ENCODE results near the gene PITX1. TPM values are rescaled to one million over a fixed set of nuclear protein-coding genes. Genes with fewer than 3 reads are reported as not detected.
"Not testable (repeated sequence)": the region's sequence is repeated elsewhere in the genome, so short reads cannot be mapped to it uniquely, and the experiment has no call there.

PITX1 gene
- polyA plus RNA-seq, 3 donors = not detected

- no peak for DNase-seq (ENCODE audit: low read depth in 3 of 3, low spot score in 2 of 3)
Measured at GRCh38 chr5:135012033-135012588, 21.9 kb downstream of the PITX1 start.

DNA sequence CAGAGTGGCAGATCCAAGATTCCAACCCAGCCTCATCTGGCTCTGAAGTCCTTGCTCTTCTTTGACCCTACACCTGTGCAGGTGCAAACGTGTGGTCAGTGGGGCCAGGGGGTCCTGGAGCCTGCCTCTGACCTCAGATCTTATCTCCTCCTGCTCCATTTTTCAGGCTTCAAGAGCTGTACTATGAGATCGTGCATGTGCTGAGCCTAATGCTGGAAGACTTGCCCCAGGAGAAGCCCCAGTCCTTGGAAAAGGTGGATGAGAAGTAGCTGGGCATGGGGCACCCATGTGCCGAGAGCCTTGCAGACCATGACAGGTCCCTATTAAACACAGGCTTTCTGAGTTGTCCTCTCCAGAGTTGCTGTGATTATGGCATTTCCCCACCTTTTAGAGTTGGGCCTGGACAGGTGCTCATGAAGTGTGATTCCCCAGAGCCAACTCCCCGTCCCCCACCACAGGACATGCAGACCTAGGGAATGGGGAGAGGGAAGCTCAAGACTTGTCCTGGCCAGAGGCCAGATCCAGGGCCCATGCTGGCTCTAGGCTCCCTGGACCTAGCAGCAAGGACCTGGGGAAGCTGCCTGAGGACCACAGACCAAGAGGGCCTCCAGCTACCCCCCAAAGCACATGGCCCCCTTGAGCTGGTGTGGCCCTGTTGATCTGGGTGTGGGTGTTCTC, 22.5 kb downstream of the PITX1 start:
- no peak for DNase-seq (ENCODE audit: low read depth in 3 of 3, low spot score in 2 of 3)

GRCh38 chr5:135010502-135011354, 23.3 kb downstream of the PITX1 start:
- no peak for DNase-seq (ENCODE audit: low read depth in 3 of 3, low spot score in 2 of 3)

DNA sequence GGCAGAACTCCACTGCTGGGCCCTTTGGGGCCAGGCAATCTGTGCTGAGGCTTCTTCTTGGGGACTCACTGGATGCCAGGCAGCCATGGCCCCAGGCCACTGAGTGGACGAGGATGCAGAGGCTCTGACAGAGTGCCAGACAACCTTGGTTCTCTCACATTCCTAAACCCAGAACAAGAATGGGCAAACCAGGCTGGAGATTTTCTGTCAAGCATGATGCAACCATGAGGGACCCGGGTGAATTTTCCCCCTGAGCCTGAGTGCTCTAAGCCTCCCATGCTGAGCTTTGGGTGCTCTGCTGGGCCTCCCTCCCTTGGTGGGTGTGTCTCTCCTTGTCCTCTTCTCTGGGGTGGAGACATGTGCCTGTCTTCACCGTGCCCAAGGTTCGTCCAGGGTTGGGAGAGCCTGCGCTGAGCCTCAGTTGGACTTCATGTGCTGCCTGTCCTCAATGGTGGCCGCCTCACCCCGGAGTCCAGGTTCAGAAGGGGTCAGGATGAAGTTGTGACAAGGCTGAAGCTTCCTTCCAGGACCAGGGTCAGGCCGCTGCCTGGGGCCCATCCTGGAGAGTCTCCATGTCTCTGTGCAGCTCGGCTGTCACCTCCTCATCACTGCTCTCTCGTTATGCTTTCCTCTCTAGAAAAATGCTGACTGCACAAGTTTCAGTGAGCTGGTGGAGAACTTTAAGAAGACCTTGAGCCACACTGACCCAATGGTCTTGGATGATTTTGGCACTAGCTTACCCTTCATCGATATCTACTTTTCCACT, 24.1 kb downstream of the PITX1 start:
- no peak for DNase-seq (ENCODE audit: low read depth in 3 of 3, low spot score in 2 of 3)

- no peak for DNase-seq (ENCODE audit: low read depth in 3 of 3, low spot score in 2 of 3)
Measured at GRCh38 chr5:135008981-135009735, 24.9 kb downstream of the PITX1 start.

DNA sequence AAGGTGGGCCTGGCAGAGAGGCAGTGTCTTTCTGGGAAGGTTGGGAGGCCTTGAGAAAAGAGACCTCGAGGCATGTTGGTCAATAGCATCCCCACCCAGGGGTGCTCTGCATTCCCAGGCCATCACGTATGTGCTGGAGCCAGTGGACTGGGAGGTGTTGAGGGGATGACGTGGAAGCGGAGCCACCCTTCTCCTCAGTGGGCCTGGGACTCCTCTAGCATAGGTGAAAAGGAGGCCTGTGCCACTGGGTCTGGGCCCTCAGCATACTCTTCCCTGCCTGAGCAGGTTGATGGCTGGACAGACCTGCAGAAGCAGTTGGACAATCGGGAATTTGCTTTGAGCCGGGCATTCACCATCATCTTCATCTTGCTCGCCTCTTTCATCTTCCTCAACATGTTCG, 25.5 kb downstream of the PITX1 start:
- DNase-seq (ENCODE audit: low read depth in 3 of 3, low spot score in 2 of 3) = no peak

DNA sequence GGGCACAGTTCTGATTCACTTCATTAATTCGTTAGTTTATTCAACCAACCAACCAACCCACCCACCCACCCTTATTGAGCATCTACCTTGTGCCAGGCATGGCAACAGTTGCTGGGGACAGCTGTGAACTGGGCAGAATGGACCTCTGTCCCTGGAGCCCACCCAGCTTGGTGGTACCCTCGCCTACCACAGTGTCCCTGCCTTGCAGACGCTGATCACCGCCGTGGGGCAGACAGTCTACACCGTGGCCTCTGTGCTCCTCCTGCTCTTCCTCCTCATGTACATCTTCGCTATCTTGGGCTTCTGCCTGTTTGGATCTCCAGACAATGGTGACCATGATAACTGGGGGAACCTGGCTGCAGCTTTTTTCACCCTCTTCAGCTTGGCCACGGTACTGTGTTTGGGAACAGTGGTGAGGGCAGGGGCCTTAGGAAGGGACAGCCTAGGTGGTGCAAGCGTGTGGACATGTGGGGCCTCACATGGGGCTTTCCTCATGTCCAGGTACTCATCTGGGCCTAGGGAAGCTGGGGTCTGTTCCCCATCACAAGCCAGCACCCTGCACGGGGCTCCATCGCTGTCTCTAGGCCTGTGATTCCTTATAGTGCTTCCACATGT, 26.2 kb downstream of the PITX1 start:
- DNase-seq (ENCODE audit: low read depth in 3 of 3, low spot score in 2 of 3) = no peak

DNA sequence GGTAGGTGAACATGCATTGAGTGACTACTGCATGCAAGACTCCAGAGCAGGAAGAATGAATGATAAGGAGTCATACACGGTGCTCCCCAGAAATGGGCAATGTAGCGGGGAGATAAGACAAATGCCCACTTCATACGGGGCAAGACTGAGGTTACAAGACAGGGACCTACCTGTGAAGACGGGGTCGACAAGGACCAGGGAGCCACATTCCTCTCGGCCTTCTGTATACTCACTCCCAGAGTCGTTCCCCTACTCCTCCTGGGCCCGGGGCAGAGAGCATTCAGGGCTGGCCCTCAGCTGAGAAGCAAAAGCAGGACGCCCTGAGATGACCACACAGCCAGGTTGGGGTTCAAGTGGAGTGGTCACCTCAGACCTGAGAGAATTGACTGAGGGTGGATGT, 26.7 kb downstream of the PITX1 start:
- no peak for DNase-seq (ENCODE audit: low read depth in 3 of 3, low spot score in 2 of 3)

DNA sequence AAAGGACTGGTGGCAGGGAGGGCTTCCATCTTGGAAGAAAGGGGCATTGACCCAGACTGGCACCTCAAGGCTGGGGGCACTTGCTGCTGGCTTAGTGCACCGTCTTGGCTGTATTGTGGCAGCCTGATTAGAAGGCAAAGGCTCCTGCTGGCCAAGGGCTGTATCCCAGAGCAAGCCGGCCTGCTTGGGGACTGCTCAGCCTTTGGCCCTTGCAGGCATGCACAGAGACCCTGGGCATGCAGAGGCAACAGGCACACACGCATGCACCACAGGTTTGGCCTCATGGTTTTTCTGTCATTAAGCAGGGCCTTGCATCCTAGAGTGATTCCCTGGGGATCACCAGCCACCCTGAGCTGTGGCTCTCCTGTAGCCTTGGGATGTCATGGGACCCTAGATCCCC, 29.0 kb downstream of the PITX1 start:
- no peak for DNase-seq (ENCODE audit: low read depth in 3 of 3, low spot score in 2 of 3)

DNA sequence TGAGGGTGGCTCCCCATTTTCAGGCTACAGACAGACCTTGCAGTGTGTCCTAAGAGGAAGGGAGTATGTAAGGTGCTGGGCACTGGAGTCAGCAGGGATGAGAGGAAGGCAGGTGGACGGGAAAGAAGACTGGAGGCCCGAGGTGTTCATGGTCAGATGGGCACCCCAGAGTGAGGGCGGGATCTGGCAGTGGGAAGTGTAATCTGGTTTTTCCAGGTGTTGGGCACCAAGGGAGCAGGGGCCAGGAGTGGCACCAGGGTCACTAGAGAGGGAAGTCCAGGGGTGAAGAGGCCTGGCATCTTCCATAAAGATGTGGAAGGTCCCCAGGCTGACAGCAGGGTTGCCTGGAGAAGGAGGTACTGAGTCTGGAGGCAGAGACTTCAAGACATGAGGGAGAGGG, 29.7 kb downstream of the PITX1 start:
- DNase-seq (ENCODE audit: low read depth in 3 of 3, low spot score in 2 of 3) = no peak

DNA sequence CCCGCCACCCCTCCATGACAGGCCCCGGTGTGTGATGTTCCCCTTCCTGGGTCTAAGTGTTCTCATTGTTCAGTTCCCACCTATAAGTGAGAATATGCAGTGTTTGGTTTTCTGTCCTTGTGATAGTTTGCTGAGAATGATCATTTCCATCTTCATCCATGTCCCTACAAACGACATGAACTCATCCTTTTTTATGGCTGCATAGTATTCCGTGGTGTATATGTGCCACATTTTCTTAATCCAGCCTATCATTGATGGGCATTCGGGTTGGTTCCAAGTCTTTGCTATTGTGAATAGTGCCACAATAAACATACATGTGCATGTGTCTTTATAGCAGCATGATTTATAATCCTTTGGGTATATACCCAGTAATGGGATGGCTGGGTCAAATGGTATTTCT, 36.0 kb downstream of the PITX1 start:
- DNase-seq (ENCODE audit: low read depth in 3 of 3, low spot score in 2 of 3) = not testable (repeated sequence)

DNA sequence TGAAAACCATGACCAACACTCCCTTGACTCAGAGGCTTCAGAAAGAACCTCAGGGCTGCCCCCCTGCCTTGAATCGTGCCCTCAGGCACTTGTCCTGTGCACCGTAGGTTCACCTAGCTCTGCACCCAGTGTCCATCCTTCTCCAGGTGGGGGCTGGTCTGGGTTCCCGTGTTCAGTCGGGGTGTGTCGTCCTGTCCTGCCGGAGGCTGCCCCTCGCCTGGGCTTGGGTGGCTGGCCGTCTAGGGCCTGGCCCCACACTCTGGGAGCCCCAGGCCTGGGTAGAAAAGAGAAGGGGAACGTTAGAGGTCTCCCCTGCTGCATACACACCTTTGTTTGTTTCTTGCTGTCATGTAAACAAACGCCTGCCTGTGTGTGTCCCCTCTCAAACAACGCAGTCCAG, 37.0 kb downstream of the PITX1 start:
- no peak for DNase-seq (ENCODE audit: low read depth in 3 of 3, low spot score in 2 of 3)

- no peak for DNase-seq (ENCODE audit: low read depth in 3 of 3, low spot score in 2 of 3)
Measured at GRCh38 chr5:134995850-134996402, 38.1 kb downstream of the PITX1 start.

DNA sequence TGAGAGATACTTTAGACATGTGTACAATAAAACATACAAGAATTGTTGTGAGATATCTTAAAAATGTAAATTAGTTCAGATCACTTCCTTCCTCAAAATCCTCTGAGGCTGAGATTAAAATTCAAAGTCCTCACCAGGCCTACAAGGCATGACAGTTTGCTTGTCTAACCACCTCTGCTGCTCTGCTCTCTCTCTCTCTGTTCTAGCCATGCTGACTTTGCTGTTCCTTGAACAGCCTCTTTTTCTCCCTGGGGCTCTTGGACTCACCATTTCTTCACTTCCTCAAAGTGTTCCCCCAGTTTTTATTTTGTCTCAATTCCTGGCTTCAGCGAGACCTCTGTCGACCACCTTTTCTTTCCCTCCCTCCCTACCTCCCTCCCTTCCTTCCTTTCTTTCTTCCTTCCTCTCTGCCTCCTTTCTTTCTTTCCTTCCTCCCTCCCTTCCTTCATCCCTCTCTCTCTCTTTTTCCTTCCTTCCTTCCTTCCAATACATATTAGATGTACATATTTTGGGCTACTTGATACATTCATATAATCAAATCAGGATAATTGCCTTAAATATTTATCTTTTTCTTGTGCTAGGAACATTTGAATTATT, 39.4 kb downstream of the PITX1 start:
- no peak for DNase-seq (ENCODE audit: low read depth in 3 of 3, low spot score in 2 of 3)

GRCh38 chr5:134993161-134993560, 40.9 kb downstream of the PITX1 start:
- DNase-seq (ENCODE audit: low read depth in 3 of 3, low spot score in 2 of 3) = no peak

GRCh38 chr5:134992148-134992547, 41.9 kb downstream of the PITX1 start:
- DNase-seq (ENCODE audit: low read depth in 3 of 3, low spot score in 2 of 3) = no peak

- not testable (repeated sequence) for DNase-seq (ENCODE audit: low read depth in 3 of 3, low spot score in 2 of 3)
Measured at GRCh38 chr5:134990183-134990582, 43.8 kb downstream of the PITX1 start.

GRCh38 chr5:134989266-134989830, 44.7 kb downstream of the PITX1 start:
- no peak for DNase-seq (ENCODE audit: low read depth in 3 of 3, low spot score in 2 of 3)

- no peak for DNase-seq (ENCODE audit: low read depth in 3 of 3, low spot score in 2 of 3)
Measured at GRCh38 chr5:134982230-134982629, 51.8 kb downstream of the PITX1 start.

All from right renal cortex interstitium (tissue), 3 donors.